C1 segment of cervical spinal cord (tissue), 14 donors: ENCODE measurements around the gene STON1.
"Not testable (repeated sequence)": the region's sequence is repeated elsewhere in the genome, so short reads cannot be mapped to it uniquely, and the experiment has no call there.

Experiments
- DNase-seq, 14 donors: peaks; one replicate each; lab custom pipeline; 2025; lab: John Stamatoyannopoulos, UW

The STON1 gene

GRCh38 chr2:48530033-48530811 is at the start of gene STON1:
STON1 (plus strand) TSS chr2:48530154; CDS start chr2:48580634, 50,480 bp downstream.
- peak in 8 of 14 donors; percentile 4 to 61 (median 40) for DNase-seq

DNA sequence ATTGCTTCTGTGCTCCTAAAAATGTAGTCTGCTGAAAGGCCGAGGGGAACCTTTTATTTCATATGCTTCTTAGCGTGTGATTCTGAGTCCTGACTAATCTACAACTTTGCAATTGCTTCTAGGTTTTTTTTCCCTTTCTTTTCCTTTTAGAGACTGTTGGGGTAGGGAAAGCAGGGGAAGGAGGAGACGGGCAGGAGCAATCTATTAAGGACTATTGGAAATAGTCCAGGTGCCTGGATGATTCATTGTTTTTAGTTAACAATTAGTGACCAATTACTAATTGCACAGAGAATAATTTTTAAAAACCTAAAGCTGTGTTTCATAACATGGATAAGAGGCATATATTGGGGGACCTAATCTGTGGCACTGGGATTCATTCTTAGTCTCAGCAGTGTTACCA is 49.4 kb upstream of the STON1 start:
- peak in 1 of 14 donors; percentile 8 for DNase-seq

- DNase-seq = no peak
These were observed 47.6 kb upstream of the STON1 start for GRCh38 chr2:48482313-48482712.

GRCh38 chr2:48482769-48483168 is 47.2 kb upstream of the STON1 start:
- DNase-seq = peak in 8 of 14 donors; percentile 2 to 43 (median 20)

- peak in 1 of 14 donors; percentile 9 for DNase-seq
These were observed 46.4 kb upstream of the STON1 start for GRCh38 chr2:48483506-48483905.

DNA sequence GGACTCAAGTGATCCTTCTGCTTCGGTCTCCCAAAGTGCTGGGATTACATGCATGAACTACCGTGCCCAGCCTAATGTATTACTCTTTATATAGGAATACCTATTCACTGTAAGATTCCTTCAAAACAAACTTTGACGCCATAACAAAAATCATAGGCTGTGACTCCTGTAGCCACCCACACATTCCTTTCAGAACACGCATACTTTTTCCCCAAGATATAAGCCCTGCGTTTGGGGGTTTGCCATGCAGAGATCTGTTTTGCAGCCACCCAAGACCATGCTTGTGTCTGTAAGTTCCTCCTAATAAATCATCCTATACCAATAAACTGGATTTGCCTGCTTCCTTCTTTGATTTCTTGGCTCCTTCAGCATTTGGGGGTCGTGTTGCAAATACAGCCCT is 46.0 kb upstream of the STON1 start:
- DNase-seq = no peak

DNA sequence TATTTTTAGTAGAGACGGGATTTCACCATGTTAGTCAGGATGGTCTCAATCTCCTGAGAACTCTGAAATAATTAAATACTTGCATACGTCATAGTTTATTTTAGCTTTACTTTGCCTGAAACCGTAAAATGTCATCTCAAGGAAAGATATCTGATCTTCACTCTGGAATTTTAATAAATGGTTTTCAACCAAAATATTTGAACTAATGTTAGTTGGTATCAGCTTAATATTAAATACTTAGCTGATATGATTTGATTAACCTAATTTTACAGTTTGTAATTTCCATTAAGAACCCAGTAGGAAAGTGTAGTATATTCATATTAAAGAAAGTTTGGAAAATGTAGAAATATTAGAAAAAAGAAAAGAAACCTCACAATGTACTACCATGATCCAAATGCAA is 41.4 kb upstream of the STON1 start:
- no peak for DNase-seq

DNA sequence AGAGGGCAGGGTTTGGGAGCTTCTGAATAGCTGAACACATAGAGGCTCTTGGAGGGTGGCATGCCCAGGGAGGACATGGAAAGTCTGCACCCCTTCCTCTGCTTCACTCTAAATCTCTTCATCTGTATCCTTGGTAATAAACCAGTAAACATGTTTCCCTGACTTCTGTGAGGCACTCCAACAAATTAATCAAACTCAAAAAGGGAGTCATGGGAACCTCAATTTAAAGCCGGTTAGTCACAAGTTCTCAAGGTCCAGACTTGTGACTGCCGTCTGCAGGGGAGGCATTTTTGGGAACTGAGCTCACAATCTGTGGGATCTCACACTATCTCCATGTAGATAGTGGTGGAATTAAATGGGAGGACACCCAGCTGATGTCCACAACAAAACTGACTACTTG is 33.1 kb upstream of the STON1 start:
- no peak for DNase-seq

DNA sequence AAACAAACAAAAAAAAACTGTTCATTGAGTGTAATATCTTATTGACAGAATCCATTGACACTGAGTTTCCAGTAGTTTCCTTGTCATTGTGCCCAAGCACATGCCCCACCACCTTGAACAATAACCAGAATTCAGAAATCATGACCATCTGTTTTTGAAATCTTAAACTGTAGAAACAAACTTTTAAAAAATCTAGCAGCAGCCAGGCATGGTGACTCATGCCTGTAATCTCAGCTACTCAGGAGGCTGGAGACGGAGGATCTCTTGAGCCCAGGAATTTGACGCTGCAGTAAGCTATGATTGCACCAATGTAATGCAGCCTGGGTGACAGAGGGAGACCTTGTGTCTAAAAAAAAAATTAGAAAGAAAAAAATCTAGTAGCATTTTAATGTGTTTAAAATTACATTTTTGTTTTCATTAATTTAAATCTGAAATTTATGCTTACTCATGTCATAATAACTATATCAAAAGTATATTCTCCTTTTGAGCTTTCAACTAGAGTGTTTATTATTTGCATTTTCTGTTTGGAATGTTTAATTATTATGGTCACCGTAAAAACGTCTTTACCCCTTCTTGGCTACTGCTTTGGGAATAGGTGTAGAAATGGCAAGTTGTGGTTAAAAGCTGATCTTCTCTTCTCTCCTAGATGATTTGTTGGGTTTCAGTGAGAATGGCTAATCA is 25.2 kb upstream of the STON1 start:
- DNase-seq = no peak

- no peak for DNase-seq
These were observed 22.8 kb upstream of the STON1 start for GRCh38 chr2:48507111-48507510.

DNA sequence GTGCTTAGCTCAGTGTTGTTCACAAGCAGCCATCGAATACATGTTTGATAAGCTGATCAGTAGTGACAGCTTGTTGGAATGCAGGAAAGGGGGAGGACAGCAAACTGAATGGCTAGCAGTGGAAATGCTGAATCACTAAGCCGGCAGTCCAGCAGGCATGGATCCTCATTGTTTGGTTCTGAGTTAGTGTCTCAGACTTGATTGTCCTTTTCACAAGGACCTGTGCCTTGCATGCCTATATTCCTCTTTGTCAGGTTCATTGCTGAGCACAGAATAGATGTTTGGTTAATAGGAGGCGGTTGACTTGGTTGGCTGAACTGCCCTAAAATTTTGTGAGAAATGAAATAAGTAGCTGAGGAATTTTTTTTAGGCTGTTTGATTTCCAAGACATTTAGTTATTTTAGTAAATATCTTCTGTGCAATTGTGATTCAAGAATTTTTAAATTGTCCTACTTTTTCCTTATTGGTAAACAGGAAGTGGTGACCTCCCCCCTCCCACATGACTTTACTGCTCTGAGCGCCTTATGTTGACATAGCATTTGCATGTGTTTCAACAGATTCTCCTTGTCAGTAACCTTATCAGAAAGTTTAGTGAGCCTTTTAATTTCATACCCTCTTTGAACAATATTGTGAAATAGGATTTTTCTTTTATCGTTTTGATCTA is 21.4 kb upstream of the STON1 start:
- no peak for DNase-seq

GRCh38 chr2:48510329-48510728 is 19.6 kb upstream of the STON1 start:
- no peak for DNase-seq

GRCh38 chr2:48511849-48512470 is 18.0 kb upstream of the STON1 start:
- no peak for DNase-seq

DNA sequence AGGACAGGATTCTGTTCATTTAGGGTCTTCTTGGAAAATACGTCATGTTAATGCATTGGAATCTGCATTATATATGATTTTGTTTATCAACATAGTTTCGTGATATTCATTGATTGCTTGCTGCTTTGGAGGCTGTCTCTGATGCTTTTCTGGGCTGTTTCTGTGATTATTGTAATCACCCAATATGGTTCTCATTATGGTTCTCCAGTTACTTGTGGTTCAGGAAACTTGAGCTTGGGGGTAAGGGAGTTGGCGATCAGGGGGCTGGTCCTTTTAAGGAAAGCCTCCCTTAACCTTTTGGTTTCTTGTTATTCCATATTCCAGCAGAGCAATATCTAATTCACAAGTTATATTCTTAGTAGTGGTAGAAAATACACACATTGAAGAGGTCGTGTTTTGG is 17.4 kb upstream of the STON1 start:
- no peak for DNase-seq

DNA sequence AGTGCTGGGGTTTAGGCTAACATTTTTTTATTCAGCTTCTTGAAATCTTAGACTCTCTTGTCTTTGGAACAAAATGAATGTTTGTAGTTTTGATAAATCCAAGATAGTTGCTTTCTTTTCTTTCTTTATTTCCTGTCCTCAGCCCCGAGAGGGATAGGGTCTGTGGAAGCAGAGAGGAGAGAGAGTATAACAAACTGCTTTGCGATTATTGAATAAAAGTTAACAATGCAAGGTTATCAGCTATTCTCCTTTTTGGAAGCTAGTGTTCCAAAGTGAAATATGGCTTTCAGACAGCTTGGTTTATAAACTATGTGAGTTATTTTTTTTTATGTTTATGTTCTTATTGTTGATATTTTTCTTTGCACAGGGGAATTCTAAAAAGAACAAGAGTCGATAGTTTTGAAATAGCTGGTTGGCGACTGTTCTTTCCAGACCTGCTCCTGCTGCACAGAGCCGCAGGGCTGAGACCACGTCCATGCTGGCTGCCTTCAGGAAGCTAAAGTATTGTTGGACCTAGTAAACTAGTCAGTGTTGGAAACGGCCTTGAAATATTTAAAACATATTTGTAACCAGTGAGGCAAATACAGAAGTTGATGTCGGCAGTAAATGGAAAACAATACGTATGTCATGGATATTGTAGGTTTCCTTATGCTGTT is 15.5 kb upstream of the STON1 start:
- no peak for DNase-seq

DNA sequence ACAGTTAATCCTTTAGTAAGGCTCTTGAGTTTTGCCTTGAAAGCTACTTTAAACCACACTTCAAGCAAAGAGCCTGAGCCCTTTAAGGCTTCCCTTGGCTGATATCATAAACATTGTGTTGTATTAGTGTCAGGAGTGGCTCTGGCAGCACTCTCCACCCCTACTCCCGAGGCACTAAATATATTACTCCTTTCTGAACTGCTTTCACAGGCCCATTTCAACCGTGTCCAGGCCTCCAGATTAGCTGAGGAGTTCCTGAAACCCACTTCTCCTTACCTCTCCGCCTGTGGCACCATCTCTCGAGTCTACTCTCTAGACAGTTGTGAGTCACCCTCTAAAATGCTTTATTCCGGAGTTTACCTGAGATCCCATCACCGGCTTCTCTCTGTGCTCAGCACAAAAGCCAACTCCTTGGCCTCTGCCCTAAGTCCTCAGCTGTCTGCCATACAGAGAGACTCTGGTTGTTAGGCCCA is 14.4 kb upstream of the STON1 start:
- no peak for DNase-seq

DNA sequence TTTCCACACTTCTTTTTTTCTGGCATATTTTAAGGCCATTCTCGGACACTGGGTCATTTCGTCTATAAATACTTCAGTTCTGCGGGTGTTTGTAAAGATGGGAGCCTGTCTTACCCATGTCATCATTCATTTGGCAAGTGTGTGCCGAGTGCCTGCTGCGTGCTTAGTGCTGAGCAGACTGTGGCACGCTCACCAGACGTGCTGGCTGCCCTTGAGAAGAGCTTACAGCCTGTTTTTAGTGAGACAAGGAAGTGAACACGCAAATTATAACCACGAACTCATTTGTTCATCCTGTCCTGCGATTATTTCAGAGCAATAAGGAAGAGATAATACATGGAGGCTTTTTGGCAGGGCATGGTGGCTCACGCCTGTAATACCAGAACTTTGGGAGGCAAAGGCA is 10.4 kb upstream of the STON1 start:
- DNase-seq = no peak

DNA sequence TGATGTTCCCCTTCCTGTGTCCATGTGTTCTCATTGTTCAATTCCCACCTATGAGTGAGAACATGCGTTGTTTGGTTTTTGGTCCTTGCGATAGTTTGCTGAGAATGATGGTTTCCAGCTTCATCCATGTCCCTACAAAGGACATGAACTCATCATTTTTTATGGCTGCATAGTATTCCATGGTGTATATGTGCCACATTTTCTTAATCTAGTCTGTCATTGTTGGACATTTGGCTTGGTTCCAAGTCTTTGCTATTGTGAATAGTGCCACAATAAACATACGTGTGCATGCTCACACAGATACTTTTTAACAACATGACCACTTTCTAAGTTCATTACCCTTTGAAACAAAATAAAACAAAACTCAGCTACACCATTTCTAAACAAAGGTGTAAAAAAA is 5.2 kb upstream of the STON1 start:
- not testable (repeated sequence) for DNase-seq

GRCh38 chr2:48525269-48525943 is 4.5 kb upstream of the STON1 start:
- no peak for DNase-seq

DNA sequence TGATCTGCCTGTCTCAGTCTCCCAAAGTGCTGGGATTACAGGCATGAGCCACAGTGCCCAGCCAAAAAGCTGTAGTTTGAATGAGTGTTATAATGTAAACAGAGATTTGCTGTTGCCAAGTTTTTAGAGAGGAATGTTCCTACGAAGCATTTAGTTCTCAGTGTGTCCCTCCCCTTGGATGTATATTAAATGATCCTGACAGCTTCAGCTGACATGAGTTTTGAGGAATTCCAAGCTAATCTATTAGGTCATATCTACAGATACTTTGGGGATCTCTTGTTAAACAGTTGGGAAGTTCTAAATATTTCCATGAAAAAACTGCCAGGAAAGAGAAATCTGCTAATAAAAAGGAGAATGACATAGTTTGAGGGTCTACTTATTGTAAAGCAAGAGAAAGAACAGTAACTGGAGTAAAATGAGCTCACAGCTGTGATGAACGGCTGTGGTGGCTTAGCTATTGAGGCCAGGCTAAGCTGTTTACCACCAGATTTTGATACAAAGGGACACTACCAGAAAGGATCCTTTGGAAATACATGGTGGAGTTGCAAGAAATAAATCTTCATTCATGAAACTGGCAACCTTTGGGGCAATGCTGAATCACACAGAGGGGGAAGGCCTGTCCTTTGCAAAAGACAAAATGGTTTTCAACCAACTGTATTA is 2.6 kb upstream of the STON1 start:
- no peak for DNase-seq
